ENCODE results near the gene ARHGAP29. TPM values are rescaled to one million over a fixed set of nuclear protein-coding genes. Genes with fewer than 3 reads are reported as not detected.
"Not testable (repeated sequence)": the region's sequence is repeated elsewhere in the genome, so short reads cannot be mapped to it uniquely, and the experiment has no call there.

The ARHGAP29 gene
- total RNA-seq, 4 donors from 2014 or later: 4.1 to 8.9 (median 5.4) TPM

DNA sequence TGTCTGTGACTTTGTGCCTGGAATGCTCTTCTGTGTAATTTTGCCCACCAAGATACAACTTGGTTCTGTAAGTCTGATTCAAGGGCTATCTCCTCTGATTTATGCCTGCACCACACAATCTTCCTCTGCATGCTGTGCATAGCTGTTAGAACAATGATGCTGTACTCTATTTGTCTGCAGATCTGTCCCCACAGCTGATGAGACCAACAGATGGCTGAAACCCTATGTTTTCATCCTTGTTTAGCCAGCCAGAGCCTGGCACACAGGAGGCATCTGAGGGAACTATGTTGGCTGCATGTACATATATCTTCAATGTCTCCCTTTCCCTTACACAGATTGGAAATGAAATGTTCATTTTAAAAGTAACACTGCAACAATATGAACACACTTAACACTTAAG, 58.5 kb downstream of the ARHGAP29 start:
- no peak for TF ChIP-seq EP300 (IDR thresholded peaks at IDR 0.05; ENCODE audit: low read depth)
- no peak for TF ChIP-seq POLR2A (IDR thresholded peaks at IDR 0.05)
- TF ChIP-seq, protein P1, sequence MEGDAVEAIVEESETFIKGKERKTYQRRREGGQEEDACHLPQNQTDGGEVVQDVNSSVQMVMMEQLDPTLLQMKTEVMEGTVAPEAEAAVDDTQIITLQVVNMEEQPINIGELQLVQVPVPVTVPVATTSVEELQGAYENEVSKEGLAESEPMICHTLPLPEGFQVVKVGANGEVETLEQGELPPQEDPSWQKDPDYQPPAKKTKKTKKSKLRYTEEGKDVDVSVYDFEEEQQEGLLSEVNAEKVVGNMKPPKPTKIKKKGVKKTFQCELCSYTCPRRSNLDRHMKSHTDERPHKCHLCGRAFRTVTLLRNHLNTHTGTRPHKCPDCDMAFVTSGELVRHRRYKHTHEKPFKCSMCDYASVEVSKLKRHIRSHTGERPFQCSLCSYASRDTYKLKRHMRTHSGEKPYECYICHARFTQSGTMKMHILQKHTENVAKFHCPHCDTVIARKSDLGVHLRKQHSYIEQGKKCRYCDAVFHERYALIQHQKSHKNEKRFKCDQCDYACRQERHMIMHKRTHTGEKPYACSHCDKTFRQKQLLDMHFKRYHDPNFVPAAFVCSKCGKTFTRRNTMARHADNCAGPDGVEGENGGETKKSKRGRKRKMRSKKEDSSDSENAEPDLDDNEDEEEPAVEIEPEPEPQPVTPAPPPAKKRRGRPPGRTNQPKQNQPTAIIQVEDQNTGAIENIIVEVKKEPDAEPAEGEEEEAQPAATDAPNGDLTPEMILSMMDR (IDR thresholded peaks at IDR 0.05): no peak
- no peak for TF ChIP-seq POLR2AphosphoS5 (IDR thresholded peaks at IDR 0.05)
- in situ Hi-C loops (cut with MboI; ENCODE audit: low pct_ligation_motif_present in 1 of 4, low pct_unique_long_range_greater_than_20kb in 1 of 4, low sequenced_read_pairs in 3 of 4): no loop called here
- H3K4me1 ChIP-seq: no peaks in the 10 kb centered on the region

DNA sequence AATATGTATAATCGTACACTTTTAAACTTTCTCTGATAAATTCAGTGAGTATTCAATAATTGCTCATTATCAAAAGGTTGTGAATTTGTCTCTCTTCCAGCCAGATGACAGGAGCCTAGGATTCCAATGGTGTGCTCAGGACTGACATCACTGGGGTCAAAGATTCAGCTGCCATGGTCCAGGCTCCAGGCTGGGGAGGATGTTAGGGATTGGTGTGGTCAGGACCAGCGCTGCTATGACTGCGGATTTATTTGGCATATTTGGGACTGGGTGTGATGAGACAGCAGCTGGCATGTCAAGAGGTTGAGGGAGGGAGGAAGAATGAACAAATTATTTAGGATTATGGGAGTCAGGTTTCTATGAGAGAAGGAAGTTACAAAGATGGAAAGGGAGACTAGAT, 68.3 kb downstream of the ARHGAP29 start:
- no peaks in the 10 kb centered on the region for H3K9me3 ChIP-seq
- in situ Hi-C loops (cut with MboI; ENCODE audit: low pct_ligation_motif_present in 1 of 4, low pct_unique_long_range_greater_than_20kb in 1 of 4, low sequenced_read_pairs in 3 of 4): no loop called here
- H3K36me3 ChIP-seq: no peaks in the 10 kb centered on the region
- TF ChIP-seq, protein P1 (IDR thresholded peaks at IDR 0.05): no peak
- TF ChIP-seq EP300 (IDR thresholded peaks at IDR 0.05; ENCODE audit: low read depth) (no peak), POLR2AphosphoS5 (IDR thresholded peaks at IDR 0.05) (no peak), POLR2A (IDR thresholded peaks at IDR 0.05) (no peak)
- no peak overlapping the region for H3K4me3 ChIP-seq
- H3K27ac ChIP-seq: no peak overlapping the region
- 85 to 86% methylated on average over 3 of the region's 3 CpGs for WGBS, 2 donors (ENCODE audit: low coverage in 1 of 2)
- H3K4me1 ChIP-seq: no peaks in the 10 kb centered on the region
- intact Hi-C loops (cut with DNase I; ENCODE audit: low total_unique reads): no loop called here
- no peak for DNase-seq
- H3K27me3 ChIP-seq: no peaks in the 10 kb centered on the region

More for the DNA sequence above, 58.5 kb downstream of the ARHGAP29 start:
- no peaks in the 10 kb centered on the region for H3K36me3 ChIP-seq
- H3K27ac ChIP-seq: no peak overlapping the region
- H3K9me3 ChIP-seq: no peaks in the 10 kb centered on the region
- no peak overlapping the region for H3K4me3 ChIP-seq
- DNase-seq: no peak
- H3K27me3 ChIP-seq: no peaks in the 10 kb centered on the region
- intact Hi-C loops (cut with DNase I; ENCODE audit: low total_unique reads): no loop called here

DNA sequence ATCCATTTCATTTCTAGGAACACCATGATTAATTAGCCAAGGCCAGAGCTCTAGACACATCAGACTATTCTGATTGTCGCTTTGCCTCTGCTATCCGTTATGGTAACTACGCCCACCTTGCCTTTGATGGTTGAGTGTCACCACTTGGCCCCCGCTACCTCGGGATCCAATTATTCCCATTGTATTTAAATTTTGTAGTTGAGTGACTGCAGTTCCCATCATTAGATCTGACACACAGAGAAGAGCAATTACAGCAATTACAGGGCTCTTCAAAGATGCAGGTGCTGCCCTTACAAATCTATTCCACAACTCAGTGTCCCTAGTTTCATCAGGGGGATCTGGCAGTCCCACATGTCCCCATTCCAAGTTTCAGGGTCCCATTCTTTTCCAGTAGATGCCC, 71.5 kb downstream of the ARHGAP29 start:
- 94 to 100% methylated on average over 3 to 5 of the region's 5 CpGs for WGBS, 2 donors (ENCODE audit: low coverage in 1 of 2)
- H3K4me1 ChIP-seq: no peaks in the 10 kb centered on the region
- H3K27ac ChIP-seq: no peak overlapping the region
- no peaks in the 10 kb centered on the region for H3K36me3 ChIP-seq
- intact Hi-C loops (cut with DNase I; ENCODE audit: low total_unique reads) (no loop called here), in situ Hi-C loops (cut with MboI; ENCODE audit: low pct_ligation_motif_present in 1 of 4, low pct_unique_long_range_greater_than_20kb in 1 of 4, low sequenced_read_pairs in 3 of 4) (no loop called here)
- DNase-seq: no peak
- H3K27me3 ChIP-seq: no peaks in the 10 kb centered on the region
- H3K9me3 ChIP-seq: no peaks in the 10 kb centered on the region
- H3K4me3 ChIP-seq: no peak overlapping the region
- TF ChIP-seq, protein P1 (IDR thresholded peaks at IDR 0.05): no peak
- TF ChIP-seq POLR2A (IDR thresholded peaks at IDR 0.05) (no peak), EP300 (IDR thresholded peaks at IDR 0.05; ENCODE audit: low read depth) (no peak), POLR2AphosphoS5 (IDR thresholded peaks at IDR 0.05) (no peak)

DNA sequence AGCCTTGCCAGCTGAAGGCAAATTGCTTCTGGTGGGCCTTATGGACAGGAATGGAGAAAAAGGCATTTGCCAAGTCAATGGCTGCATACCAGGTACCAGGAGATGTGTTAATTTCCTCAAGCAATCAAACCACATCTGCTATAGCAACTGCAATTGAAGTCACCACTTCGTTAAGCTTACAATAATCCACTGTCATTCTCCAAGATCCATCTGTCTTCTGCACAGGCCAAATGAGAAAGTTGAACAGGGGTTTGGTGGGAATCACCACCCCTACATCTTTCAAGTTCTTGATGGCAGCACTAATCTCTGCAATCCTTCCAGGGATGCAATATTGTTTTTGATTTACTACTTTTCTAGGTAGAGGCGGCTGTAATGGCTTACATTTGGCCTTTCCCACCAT, 72.5 kb downstream of the ARHGAP29 start:
- WGBS, 2 donors (ENCODE audit: low coverage in 1 of 2): 64 to 73% methylated on average over 1 to 2 of the region's 2 CpGs
- DNase-seq; intact Hi-C loops (cut with DNase I; ENCODE audit: low total_unique reads): not testable (repeated sequence)

DNA sequence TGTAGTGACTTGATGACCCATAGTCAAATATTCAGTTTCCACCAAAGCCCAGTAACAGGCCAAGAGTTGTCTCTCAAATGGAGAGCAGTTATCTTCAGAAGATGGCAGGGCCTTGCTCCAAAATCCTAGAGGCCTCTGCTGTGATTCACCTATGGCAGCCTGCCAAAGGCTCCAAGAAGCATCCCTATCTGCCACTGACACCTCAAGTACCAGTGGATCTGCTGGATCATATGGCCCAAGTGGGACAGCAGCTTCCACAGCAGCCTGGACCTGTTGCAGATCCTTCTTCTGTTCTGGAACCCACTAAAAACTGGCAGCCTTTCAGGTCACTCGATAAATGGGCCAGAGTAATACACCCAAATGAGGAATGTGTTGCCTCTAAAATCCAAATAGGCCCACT, 73.3 kb downstream of the ARHGAP29 start:
- H3K9me3 ChIP-seq; in situ Hi-C loops (cut with MboI; ENCODE audit: low pct_ligation_motif_present in 1 of 4, low pct_unique_long_range_greater_than_20kb in 1 of 4, low sequenced_read_pairs in 3 of 4); H3K4me1 ChIP-seq; H3K27ac ChIP-seq; DNase-seq; H3K27me3 ChIP-seq; H3K36me3 ChIP-seq; intact Hi-C loops (cut with DNase I; ENCODE audit: low total_unique reads); H3K4me3 ChIP-seq: not testable (repeated sequence)
- WGBS, 2 donors (ENCODE audit: low coverage in 1 of 2): 78 to 83% methylated on average over 1 of the region's 1 CpG

More for the DNA sequence above, 72.5 kb downstream of the ARHGAP29 start:
- H3K4me1 ChIP-seq; H3K36me3 ChIP-seq; in situ Hi-C loops (cut with MboI; ENCODE audit: low pct_ligation_motif_present in 1 of 4, low pct_unique_long_range_greater_than_20kb in 1 of 4, low sequenced_read_pairs in 3 of 4); H3K27ac ChIP-seq; H3K4me3 ChIP-seq; H3K27me3 ChIP-seq; H3K9me3 ChIP-seq: not testable (repeated sequence)

DNA sequence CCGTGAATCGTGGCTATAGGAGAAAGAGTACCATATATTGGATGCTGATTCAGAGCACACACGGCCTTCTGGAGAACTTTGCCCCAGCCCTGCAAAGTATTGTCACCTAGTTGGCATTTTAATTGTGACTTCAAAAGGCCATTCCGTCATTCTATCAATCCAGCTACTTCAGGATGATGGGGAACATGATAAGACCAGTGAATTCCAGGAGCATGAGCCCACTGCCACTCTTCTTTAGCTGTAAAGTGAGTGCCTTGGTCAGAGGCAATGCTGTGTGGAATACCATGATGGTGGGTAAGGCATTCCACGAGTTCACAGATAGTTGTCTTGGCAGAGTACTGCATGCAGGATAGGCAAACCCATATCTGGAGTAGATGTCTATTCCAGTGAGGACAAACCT, 74.1 kb downstream of the ARHGAP29 start:
- DNase-seq; H3K4me3 ChIP-seq; H3K36me3 ChIP-seq; H3K27ac ChIP-seq; H3K27me3 ChIP-seq; H3K9me3 ChIP-seq; H3K4me1 ChIP-seq; intact Hi-C loops (cut with DNase I; ENCODE audit: low total_unique reads); in situ Hi-C loops (cut with MboI; ENCODE audit: low pct_ligation_motif_present in 1 of 4, low pct_unique_long_range_greater_than_20kb in 1 of 4, low sequenced_read_pairs in 3 of 4): not testable (repeated sequence)
- WGBS, 2 donors (ENCODE audit: low coverage in 1 of 2): 83% methylated on average over 5 of the region's 5 CpGs; no CpG with 5 or more reads in 1 of the 2 donors
